Measurements from ENCODE around the gene LARP4.

Gene LARP4

GRCh38 chr12:50519353-50519752 is 118.7 kb downstream of the LARP4 start:
- no peak for TF ChIP-seq SIN3A (IDR thresholded peaks at IDR 0.05; ENCODE audit: borderline replicate concordance, insufficient read depth, low read length)
- no peak for TF ChIP-seq FOXP2 (optimal IDR thresholded peaks at IDR 0.05; ENCODE audit: borderline replicate concordance, extremely low read depth, extremely low read length, insufficient read depth)
- TF ChIP-seq, protein P1, sequence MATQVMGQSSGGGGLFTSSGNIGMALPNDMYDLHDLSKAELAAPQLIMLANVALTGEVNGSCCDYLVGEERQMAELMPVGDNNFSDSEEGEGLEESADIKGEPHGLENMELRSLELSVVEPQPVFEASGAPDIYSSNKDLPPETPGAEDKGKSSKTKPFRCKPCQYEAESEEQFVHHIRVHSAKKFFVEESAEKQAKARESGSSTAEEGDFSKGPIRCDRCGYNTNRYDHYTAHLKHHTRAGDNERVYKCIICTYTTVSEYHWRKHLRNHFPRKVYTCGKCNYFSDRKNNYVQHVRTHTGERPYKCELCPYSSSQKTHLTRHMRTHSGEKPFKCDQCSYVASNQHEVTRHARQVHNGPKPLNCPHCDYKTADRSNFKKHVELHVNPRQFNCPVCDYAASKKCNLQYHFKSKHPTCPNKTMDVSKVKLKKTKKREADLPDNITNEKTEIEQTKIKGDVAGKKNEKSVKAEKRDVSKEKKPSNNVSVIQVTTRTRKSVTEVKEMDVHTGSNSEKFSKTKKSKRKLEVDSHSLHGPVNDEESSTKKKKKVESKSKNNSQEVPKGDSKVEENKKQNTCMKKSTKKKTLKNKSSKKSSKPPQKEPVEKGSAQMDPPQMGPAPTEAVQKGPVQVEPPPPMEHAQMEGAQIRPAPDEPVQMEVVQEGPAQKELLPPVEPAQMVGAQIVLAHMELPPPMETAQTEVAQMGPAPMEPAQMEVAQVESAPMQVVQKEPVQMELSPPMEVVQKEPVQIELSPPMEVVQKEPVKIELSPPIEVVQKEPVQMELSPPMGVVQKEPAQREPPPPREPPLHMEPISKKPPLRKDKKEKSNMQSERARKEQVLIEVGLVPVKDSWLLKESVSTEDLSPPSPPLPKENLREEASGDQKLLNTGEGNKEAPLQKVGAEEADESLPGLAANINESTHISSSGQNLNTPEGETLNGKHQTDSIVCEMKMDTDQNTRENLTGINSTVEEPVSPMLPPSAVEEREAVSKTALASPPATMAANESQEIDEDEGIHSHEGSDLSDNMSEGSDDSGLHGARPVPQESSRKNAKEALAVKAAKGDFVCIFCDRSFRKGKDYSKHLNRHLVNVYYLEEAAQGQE (IDR thresholded peaks at IDR 0.05; ENCODE audit: insufficient read depth in 1 of 2, low read depth in 2 of 2, low read length in 2 of 2) = no peak
- TF ChIP-seq POLR2AphosphoS5 (IDR thresholded peaks at IDR 0.05; ENCODE audit: low read depth, low read length) = no peak
- TF ChIP-seq TAF1 (IDR thresholded peaks at IDR 0.05; ENCODE audit: borderline replicate concordance, insufficient read depth, low read length) = no peak

DNA sequence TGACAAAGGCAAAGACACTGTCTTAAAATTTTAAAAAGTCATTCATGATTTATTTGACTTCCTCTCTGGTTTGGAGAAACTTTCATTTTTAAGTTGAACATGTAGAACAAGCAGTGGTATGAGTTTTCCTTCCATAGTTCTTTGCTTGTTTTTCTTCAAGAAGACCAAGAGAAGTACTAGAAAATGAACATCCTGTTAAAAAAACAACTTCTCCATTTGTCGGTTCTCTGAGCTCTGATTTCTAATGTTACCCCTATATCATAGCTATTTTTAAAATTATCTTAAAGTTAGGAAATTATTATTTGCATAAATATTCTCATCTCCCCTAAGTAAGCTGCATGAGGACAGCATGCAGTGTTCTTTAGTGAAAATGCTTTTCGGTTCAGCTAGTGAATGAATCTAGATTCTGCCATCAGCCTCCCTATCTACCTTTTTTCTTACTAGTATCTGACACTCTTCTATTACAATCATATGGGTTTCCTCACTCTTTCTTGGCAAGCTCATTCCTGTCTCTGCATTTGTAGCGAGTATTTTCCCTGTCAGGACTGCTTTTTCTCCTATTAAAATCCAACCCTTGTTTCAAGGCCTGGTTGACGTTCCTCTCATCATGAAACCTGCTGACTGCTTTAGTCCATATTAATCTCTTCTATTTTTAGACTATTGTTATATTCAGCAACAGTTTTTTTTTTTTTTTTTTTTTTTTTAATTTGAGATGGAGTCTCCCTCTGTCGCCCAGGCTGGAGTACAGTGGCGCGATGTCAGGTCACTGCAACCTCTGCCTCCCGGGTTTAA is 119.9 kb downstream of the LARP4 start:
- TF ChIP-seq POLR2AphosphoS5 (IDR thresholded peaks at IDR 0.05; ENCODE audit: low read depth, low read length) (no peak), TAF1 (IDR thresholded peaks at IDR 0.05; ENCODE audit: borderline replicate concordance, insufficient read depth, low read length) (no peak), SIN3A (IDR thresholded peaks at IDR 0.05; ENCODE audit: borderline replicate concordance, insufficient read depth, low read length) (no peak), FOXP2 (optimal IDR thresholded peaks at IDR 0.05; ENCODE audit: borderline replicate concordance, extremely low read depth, extremely low read length, insufficient read depth) (no peak)
- TF ChIP-seq, protein P1 (IDR thresholded peaks at IDR 0.05; ENCODE audit: insufficient read depth in 1 of 2, low read depth in 2 of 2, low read length in 2 of 2) = no peak

DNA sequence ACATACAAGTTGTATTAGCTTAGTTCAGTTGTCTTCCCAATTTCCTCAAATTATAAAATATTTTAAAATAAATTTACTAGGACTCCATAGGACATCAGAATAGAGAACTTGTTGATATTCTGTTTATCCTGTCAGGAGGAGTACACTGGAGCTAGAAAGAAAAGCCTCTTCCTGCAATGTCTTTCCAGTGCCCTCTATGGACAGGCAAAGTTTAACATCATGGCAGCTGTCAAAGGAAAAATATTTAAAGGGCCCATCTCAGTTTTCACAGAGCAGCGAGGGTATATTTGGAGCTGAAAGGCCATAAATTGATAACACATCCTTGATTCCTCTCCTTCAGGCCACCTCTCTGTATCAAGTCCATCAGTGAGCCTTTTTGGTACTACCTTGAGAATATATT is 123.1 kb downstream of the LARP4 start:
- TF ChIP-seq POLR2AphosphoS5 (IDR thresholded peaks at IDR 0.05; ENCODE audit: low read depth, low read length) = no peak
- TF ChIP-seq FOXP2 (optimal IDR thresholded peaks at IDR 0.05; ENCODE audit: borderline replicate concordance, extremely low read depth, extremely low read length, insufficient read depth) = no peak
- no peak for TF ChIP-seq SIN3A (IDR thresholded peaks at IDR 0.05; ENCODE audit: borderline replicate concordance, insufficient read depth, low read length)
- TF ChIP-seq, protein P1 (IDR thresholded peaks at IDR 0.05; ENCODE audit: insufficient read depth in 1 of 2, low read depth in 2 of 2, low read length in 2 of 2) = no peak
- no peak for TF ChIP-seq TAF1 (IDR thresholded peaks at IDR 0.05; ENCODE audit: borderline replicate concordance, insufficient read depth, low read length)

GRCh38 chr12:50524621-50525020 is 123.9 kb downstream of the LARP4 start:
- TF ChIP-seq FOXP2 (optimal IDR thresholded peaks at IDR 0.05; ENCODE audit: borderline replicate concordance, extremely low read depth, extremely low read length, insufficient read depth) (no peak), TAF1 (IDR thresholded peaks at IDR 0.05; ENCODE audit: borderline replicate concordance, insufficient read depth, low read length) (no peak), POLR2AphosphoS5 (IDR thresholded peaks at IDR 0.05; ENCODE audit: low read depth, low read length) (no peak), SIN3A (IDR thresholded peaks at IDR 0.05; ENCODE audit: borderline replicate concordance, insufficient read depth, low read length) (no peak)
- TF ChIP-seq, protein P1 (IDR thresholded peaks at IDR 0.05; ENCODE audit: insufficient read depth in 1 of 2, low read depth in 2 of 2, low read length in 2 of 2) = no peak
